K562 (cell line): ENCODE results near the gene PLCD1. TPM values are rescaled to one million over a fixed set of nuclear protein-coding genes. Genes with fewer than 3 reads are reported as not detected.

Experiments used
- ATAC-seq: fragments of 200-7000 bp; cut with Tn5 transposase; 3 replicates; pipeline ENCODE4 v1.9.1; 2020; ENCODE audit warnings: moderate library complexity
- BruUV-seq: library from RNA; stranded (reverse); fragments of 400-500 nt; replicated peaks from 2 replicates; lab custom pipeline; 2021; lab: Mats Ljungman, UMichigan
- CTCF ChIA-PET: fragments of 300-600 bp; formaldehyde crosslinking; extraction: SDS; loops from one replicate; lab custom pipeline; 2021; ENCODE audit warnings: low intra/inter-chr PET ratio; lab: Yijun Ruan, JAX
- POLR2A ChIA-PET: fragments of 300-600, 350-650 bp; sonication (Branson Sonifier 250); formaldehyde crosslinking; extraction: SDS; loops from one replicate; lab custom pipeline; 2021; ENCODE audit warnings: antibody characterized with exemption, inconsistent platforms; lab: Yijun Ruan, JAX
- DNase-seq, 4 experiments: peaks; one replicate each; pipeline versions ENCODE4 v3.0.0 to v3.0.0-alpha.2; 2011 to 2018; ENCODE audit warnings: low spot score in 3 of 4, mixed read lengths in 3 of 4; ENCODE audit errors: extremely low read depth in 1 of 4
- FAIRE-seq: peaks from 2 replicates; lab custom pipeline; 2011; peaks lifted over from hg19 to GRCh38; lab: Jason Lieb, UNC
- H2AFZ ChIP-seq: 2 replicates; pipeline ENCODE4 v1.6.0; 2011; ENCODE audit warnings: low read depth, low read length, control low read depth, inconsistent platforms
- H3K27ac ChIP-seq: fragments of 200-600 bp; 3 replicates; pipeline ENCODE4 v1.8.0; 2011; ENCODE audit warnings: low read depth, mild to moderate bottlenecking, control low read depth, inconsistent platforms, low read length, moderate library complexity, mixed read lengths; ENCODE audit errors: extremely low read depth
- H3K27me3 ChIP-seq, 2 experiments: fragments of 300-600 bp in 1 of 2; 2 replicates in 1 of 2; 3 replicates in 1 of 2; pipeline versions ENCODE4 v1.6.0 to v1.8.0; 2011; ENCODE audit warnings: inconsistent platforms in 2 of 2, low read length in 2 of 2, mild to moderate bottlenecking in 1 of 2, mixed read lengths in 1 of 2, moderate library complexity in 1 of 2; ENCODE audit not compliant: control insufficient read depth in 2 of 2, insufficient read depth in 2 of 2
- H3K36me3 ChIP-seq: fragments of 300-600 bp; 3 replicates; pipeline ENCODE4 v1.8.0; 2011; ENCODE audit warnings: mild to moderate bottlenecking, low read length, inconsistent platforms; ENCODE audit not compliant: control insufficient read depth, insufficient read depth
- H3K4me1 ChIP-seq, 2 experiments: fragments of 200-600 bp in 1 of 2; replicated peaks in 1 of 2; 2 replicates in 1 of 2; 3 replicates in 1 of 2; pipeline versions ENCODE4 v1.5.1 to v1.8.0; 2011; ENCODE audit warnings: inconsistent platforms in 2 of 2, low read length in 2 of 2, mild to moderate bottlenecking in 1 of 2, mixed read lengths in 1 of 2, moderate library complexity in 1 of 2; ENCODE audit not compliant: control insufficient read depth in 2 of 2, insufficient read depth in 2 of 2
- H3K4me2 ChIP-seq: 2 replicates; pipeline ENCODE4 v1.6.1; 2011; ENCODE audit warnings: low read length, control low read depth, inconsistent platforms, mixed read lengths; ENCODE audit not compliant: insufficient read depth
- H3K4me3 ChIP-seq: fragments of 200-600 bp; sonication (generic), shearing (Covaris generic); 2 replicates; pipeline ENCODE4 v1.5.1; 2016; ENCODE audit warnings: control low read depth, inconsistent platforms
- H3K79me2 ChIP-seq: fragments of 200-600 bp; 3 replicates; pipeline ENCODE4 v1.8.0; 2011; ENCODE audit warnings: low read length, inconsistent platforms; ENCODE audit not compliant: control insufficient read depth, insufficient read depth
- H3K9ac ChIP-seq, 2 experiments: 2 replicates each; pipeline versions ENCODE4 v1.6.0 to v1.6.1; 2011; ENCODE audit warnings: low read depth in 2 of 2, low read length in 2 of 2, control low read depth in 1 of 2, inconsistent platforms in 1 of 2, mild to moderate bottlenecking in 1 of 2, mixed read lengths in 1 of 2; ENCODE audit not compliant: insufficient read depth in 1 of 2
- H3K9me1 ChIP-seq: one replicate; pipeline ENCODE4 v1.6.0; 2011; ENCODE audit warnings: inconsistent platforms, mild to moderate bottlenecking, low read length, moderate library complexity; ENCODE audit not compliant: control insufficient read depth, insufficient read depth
- H3K9me3 ChIP-seq: replicated peaks from 2 replicates; pipeline ENCODE4 v1.5.1; 2011; ENCODE audit warnings: low read depth, low read length, inconsistent platforms; ENCODE audit not compliant: control insufficient read depth, insufficient read depth
- H4K20me1 ChIP-seq: replicated peaks from 2 replicates; pipeline ENCODE4 v1.6.1; 2011; ENCODE audit warnings: low read length, inconsistent platforms, mixed read lengths; ENCODE audit not compliant: control insufficient read depth, insufficient read depth
- CTCFL ChIP-seq: IDR thresholded peaks from 2 replicates; pipeline ENCODE4 v1.6.1; 2011; ENCODE audit warnings: borderline replicate concordance, low read depth, mild to moderate bottlenecking, moderate library complexity, low read length; ENCODE audit not compliant: insufficient read depth, poor library complexity, severe bottlenecking
- MXI1 ChIP-seq: IDR thresholded peaks from 2 replicates; pipeline ENCODE4 v1.6.1; 2011; ENCODE audit warnings: low read depth, mild to moderate bottlenecking, improper control_type of control experiment, low read length
- WGBS: fragments of 100-300 bp; shearing (Covaris generic); methylation state at CpG from one replicate; pipeline ENCODE4 v1.1.6; 2016; ENCODE audit warnings: low coverage, mixed read lengths; ENCODE audit not compliant: insufficient coverage; ENCODE audit errors: missing lambda C conversion rate; 5-methylcytosine and 5-hydroxymethylcytosine counted together
- in situ Hi-C: fragments of 300-500 bp; cut with MboI; formaldehyde crosslinking; loops from 4 replicates; pipeline ENCODE4 v1.15.0; 2018; ENCODE audit warnings: inconsistent platforms, mixed read lengths
- intact Hi-C: fragments of 100-400 bp; cut with micrococcal nuclease; formaldehyde crosslinking; loops from 2 replicates; pipeline ENCODE4 v1.14.2; 2022
- polyA plus RNA-seq, 8 experiments: library from polyadenylated mRNA; depleted of rRNA in 4 of 8; stranded (reverse) in 5 of 8; unstranded in 3 of 8; fragments of >200 nt; fragmentation: Nextera tagmentation in 2 of 8; fragmentation: Illumina TruSeq in 1 of 8; extraction: Ambion mirVana in 2 of 8; extraction: Trizol in 1 of 8; gene quantifications; 2 replicates each; pipeline versions ENCODE4 v1.2.1 to v1.2.3, GENCODE V29; 2011 to 2014; ENCODE audit warnings: inconsistent platforms in 1 of 8, missing spikeins in 1 of 8
- total RNA-seq, 7 experiments: library from RNA; depleted of rRNA in 6 of 7; stranded (reverse); fragments of >200 nt in 6 of 7; fragmentation: Illumina TruSeq in 2 of 7; extraction: Trizol in 2 of 7; gene quantifications; 2 replicates each; pipeline versions ENCODE4 v1.2.1 to v1.2.3, GENCODE V29; 2011 to 2021; ENCODE audit warnings: low replicate concordance in 1 of 7
- TF ChIP-seq, protein P1 (sequence below), 3 experiments: fragments of 200-800 bp in 1 of 3; fragments of 250-450 bp in 1 of 3; fragments of 450-650 bp in 1 of 3; sonication (Bioruptor Pico) in 1 of 3; sonication (Bioruptor generic) in 1 of 3; formaldehyde crosslinking in 1 of 3; IDR thresholded peaks; 2 replicates each; pipeline versions ENCODE4 v1.6.1 to v1.8.0; 2016 to 2022; ENCODE audit warnings: mild to moderate bottlenecking in 2 of 3, missing genetic modification characterization in 2 of 3, missing compliant biosample characterization in 1 of 3, moderate library complexity in 1 of 3

Gene PLCD1
- total and polyA plus RNA-seq, 9 of the 15 experiments (the other 6 are each of a cell fraction or from before 2014, with no cell fraction given), result 5.4 to 209 (median 116) TPM

GRCh38 chr3:37969596-37970100, 59.8 kb downstream of the PLCD1 start:
- no peak overlapping the region for H2AFZ ChIP-seq
- no peak overlapping the region for H3K4me2 ChIP-seq
- TF ChIP-seq, protein P1, sequence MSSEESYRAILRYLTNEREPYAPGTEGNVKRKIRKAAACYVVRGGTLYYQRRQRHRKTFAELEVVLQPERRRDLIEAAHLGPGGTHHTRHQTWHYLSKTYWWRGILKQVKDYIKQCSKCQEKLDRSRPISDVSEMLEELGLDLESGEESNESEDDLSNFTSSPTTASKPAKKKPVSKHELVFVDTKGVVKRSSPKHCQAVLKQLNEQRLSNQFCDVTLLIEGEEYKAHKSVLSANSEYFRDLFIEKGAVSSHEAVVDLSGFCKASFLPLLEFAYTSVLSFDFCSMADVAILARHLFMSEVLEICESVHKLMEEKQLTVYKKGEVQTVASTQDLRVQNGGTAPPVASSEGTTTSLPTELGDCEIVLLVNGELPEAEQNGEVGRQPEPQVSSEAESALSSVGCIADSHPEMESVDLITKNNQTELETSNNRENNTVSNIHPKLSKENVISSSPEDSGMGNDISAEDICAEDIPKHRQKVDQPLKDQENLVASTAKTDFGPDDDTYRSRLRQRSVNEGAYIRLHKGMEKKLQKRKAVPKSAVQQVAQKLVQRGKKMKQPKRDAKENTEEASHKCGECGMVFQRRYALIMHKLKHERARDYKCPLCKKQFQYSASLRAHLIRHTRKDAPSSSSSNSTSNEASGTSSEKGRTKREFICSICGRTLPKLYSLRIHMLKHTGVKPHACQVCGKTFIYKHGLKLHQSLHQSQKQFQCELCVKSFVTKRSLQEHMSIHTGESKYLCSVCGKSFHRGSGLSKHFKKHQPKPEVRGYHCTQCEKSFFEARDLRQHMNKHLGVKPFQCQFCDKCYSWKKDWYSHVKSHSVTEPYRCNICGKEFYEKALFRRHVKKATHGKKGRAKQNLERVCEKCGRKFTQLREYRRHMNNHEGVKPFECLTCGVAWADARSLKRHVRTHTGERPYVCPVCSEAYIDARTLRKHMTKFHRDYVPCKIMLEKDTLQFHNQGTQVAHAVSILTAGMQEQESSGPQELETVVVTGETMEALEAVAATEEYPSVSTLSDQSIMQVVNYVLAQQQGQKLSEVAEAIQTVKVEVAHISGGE (CRISPR knock-in tag; IDR thresholded peaks at IDR 0.05), result no peak
- TF ChIP-seq CTCFL, result no peak
- TF ChIP-seq MXI1, result no peak
- TF ChIP-seq, all 486 proteins: peak for 0
- Histone ChIP-seq H3K27me3 (0 out of 5 replicates have a peak, but pooled peaks cover 0 to 4% of the 10 kb centered on the region in 2 experiments), H3K79me2 (no peaks in the 10 kb centered on the region), H3K9me1 (peaks cover 2% of the 10 kb centered on the region), H3K9me3 (no peaks in the 10 kb centered on the region), H3K4me3 (no peak overlapping the region), H3K4me1 (peaks cover 0 to 7% of the 10 kb centered on the region in 2 experiments; a peak in 2 of 5 replicates), H4K20me1 (no peaks in the 10 kb centered on the region), H3K36me3 (no peaks in the 10 kb centered on the region), H3K9ac (peak overlapping the region in 1 of 2 experiments; percentile 47; a peak in 2 of 4 replicates), H3K27ac (no peak overlapping the region)
- BruUV-seq, result no TSS peak
- in situ Hi-C loops, result loop anchor here (5.0 kb wide), 1 partner anchor 112 kb away; no protein-coding TSS in a partner anchor
- no peak for DNase-seq
- intact Hi-C loops, result loop anchor here (5.0 to 10.0 kb wide), 4 partner anchors 148 to 1242 kb away; no protein-coding TSS in a partner anchor
- CTCF ChIA-PET, result interaction anchor here (0.6 kb wide), 1 partner anchor 323 kb away, joined by 5 read pairs; no protein-coding TSS in a partner anchor
- no peak for ATAC-seq
- FAIRE-seq, result no peak
- WGBS, result 35% methylated on average over 7 of the region's 7 CpGs
- POLR2A ChIA-PET, result interaction anchor here (0.5 to 0.9 kb wide), 5 partner anchors 14 to 383 kb away, joined by 3 to 4 read pairs (median 3); no protein-coding TSS in a partner anchor
